ENCODE results near the gene ATP11C.
"Not testable (repeated sequence)": the region's sequence is repeated elsewhere in the genome, so short reads cannot be mapped to it uniquely, and the experiment has no call there.

ATP11C gene

DNA sequence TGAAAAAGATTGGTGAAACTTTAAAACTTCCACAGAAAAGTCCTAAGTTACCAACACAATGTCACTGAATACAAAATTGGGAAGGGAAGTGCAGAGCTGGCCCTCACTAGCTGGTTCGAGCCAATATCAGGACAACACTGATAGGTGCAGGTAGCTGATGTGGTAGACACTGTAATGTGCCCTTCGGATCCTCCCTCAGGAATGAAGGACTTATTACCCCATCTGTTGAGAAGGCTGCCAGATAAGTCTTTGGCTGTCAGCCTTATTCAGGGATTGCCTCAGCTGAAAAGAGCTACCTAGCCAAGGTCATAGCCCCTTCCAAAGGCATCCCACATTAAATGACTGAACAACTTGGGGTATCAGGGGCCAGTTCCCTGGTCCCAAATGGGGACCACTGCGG, 230.2 kb downstream of the ATP11C start:
- DNase-seq = no peak

- DNase-seq = peak; percentile 58 to 69
Observed at GRCh38 chrX:139692908-139693307, 239.9 kb downstream of the ATP11C start.

DNA sequence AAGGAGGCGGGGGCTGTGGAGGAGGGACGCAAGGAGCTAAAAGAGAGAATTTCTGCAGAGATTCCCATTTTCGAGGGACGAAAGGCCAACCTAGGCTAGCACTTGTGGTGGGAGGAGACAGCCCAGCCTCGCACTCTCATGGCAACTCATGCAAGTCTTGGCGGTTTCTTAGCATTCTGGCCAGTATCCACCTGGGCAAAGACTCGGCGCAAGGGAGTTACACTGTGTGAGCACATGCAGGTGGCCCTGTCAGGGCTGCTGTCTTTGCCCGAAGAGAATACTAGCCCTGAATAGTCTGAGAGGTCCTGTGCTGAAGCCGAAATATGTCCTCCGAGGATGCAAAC, 240.4 kb downstream of the ATP11C start:
- DNase-seq = peak in 1 of 2 experiments; percentile 42

GRCh38 chrX:139691843-139692505, 240.9 kb downstream of the ATP11C start:
- peak in 1 of 2 experiments; percentile 42 for DNase-seq

GRCh38 chrX:139691493-139691842, 241.4 kb downstream of the ATP11C start:
- peak in 1 of 2 experiments; percentile 9 for DNase-seq

DNA sequence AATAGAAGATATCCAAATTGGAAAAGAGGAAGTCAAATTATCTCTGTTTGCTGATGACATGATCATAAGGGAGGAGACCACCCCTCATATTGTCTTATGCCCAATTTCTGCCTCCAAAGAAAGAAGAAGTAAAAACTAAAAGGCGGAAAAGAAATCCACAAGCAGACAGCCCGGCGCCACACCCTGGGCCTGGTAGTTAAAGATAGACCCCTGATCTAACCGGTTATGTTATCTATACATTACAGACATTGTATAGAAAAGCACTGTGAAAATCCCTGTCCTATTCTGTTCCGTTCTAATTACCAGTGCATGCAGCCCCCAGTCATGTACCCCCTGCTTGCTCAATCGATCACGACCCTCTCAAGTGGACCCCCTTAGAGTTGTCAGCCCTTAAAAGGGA, 247.7 kb downstream of the ATP11C start:
- DNase-seq = not testable (repeated sequence)

GRCh38 chrX:139680356-139680755, 252.5 kb downstream of the ATP11C start:
- DNase-seq = no peak

Measured in NCI-H524 (cell line).